GM12878 (cell line): ENCODE measurements around the gene MCF2L2. TPM values are rescaled to one million over a fixed set of nuclear protein-coding genes. Genes with fewer than 3 reads are reported as not detected.

Experiments used
- ATAC-seq: fragments of 200-7000 bp; cut with Tn5 transposase; 3 replicates; pipeline ENCODE4 v1.9.1; 2020; ENCODE audit warnings: mild to moderate bottlenecking, moderate library complexity
- BruUV-seq: library from RNA; stranded (reverse); fragments of 400-500 nt; replicated peaks from 2 replicates; lab custom pipeline; 2021; lab: Mats Ljungman, UMichigan
- CTCF ChIA-PET: fragments of 300-600 bp; sonication (Branson Sonifier 250); formaldehyde crosslinking; extraction: SDS; loops from one replicate; lab custom pipeline; 2021; ENCODE audit warnings: inconsistent platforms; lab: Yijun Ruan, JAX
- POLR2A ChIA-PET: fragments of 350-600 bp; formaldehyde crosslinking; extraction: SDS; loops from one replicate; lab custom pipeline; 2021; ENCODE audit warnings: inconsistent platforms; lab: Charles Lee
- RAD21 ChIA-PET: fragments of 300-600 bp; sonication (Branson Sonifier 250); formaldehyde crosslinking; loops from one replicate; lab custom pipeline; 2023; ENCODE audit warnings: antibody characterized with exemption; ENCODE audit not compliant: unreplicated experiment; lab: Charles Lee
- SMC1A ChIA-PET: fragments of 300-600 bp; sonication (Branson Sonifier 250); formaldehyde crosslinking; loops from one replicate; lab custom pipeline; 2023; ENCODE audit not compliant: unreplicated experiment, uncharacterized antibody; lab: Charles Lee
- DNase-seq: peaks from one replicate; pipeline ENCODE4 v3.0.0-alpha.2; 2011; ENCODE audit warnings: low read depth, low spot score
- FAIRE-seq: peaks from 3 replicates; lab custom pipeline; 2011; peaks lifted over from hg19 to GRCh38; lab: Jason Lieb, UNC
- H2AFZ ChIP-seq: 2 replicates; pipeline ENCODE4 v1.6.0; 2011; ENCODE audit warnings: low read depth, low read length, control low read depth; ENCODE audit not compliant: control insufficient read depth
- H3K27ac ChIP-seq: 2 replicates; pipeline ENCODE4 v1.5.1; 2011; ENCODE audit warnings: control low read depth; ENCODE audit not compliant: control insufficient read depth, insufficient read depth
- H3K27me3 ChIP-seq, 2 experiments: replicated peaks in 1 of 2; 2 replicates each; pipeline versions ENCODE4 v1.6.0 to v1.6.1; 2011; ENCODE audit warnings: low read length in 1 of 2; ENCODE audit not compliant: control insufficient read depth in 2 of 2, insufficient read depth in 2 of 2
- H3K36me3 ChIP-seq, 2 experiments: 2 replicates each; pipeline ENCODE4 v1.5.1; 2011; ENCODE audit warnings: low read length in 1 of 2; ENCODE audit not compliant: control insufficient read depth in 2 of 2, insufficient read depth in 2 of 2
- H3K4me1 ChIP-seq: 2 replicates; pipeline ENCODE4 v1.6.1; 2011; ENCODE audit warnings: mild to moderate bottlenecking, low read length, moderate library complexity, mixed read lengths; ENCODE audit not compliant: control insufficient read depth, insufficient read depth
- H3K4me2 ChIP-seq: 2 replicates; pipeline ENCODE4 v1.6.0; 2011; ENCODE audit warnings: control low read depth; ENCODE audit not compliant: control insufficient read depth, insufficient read depth
- H3K4me3 ChIP-seq: fragments of 200-600 bp; sonication (generic); 2 replicates; pipeline ENCODE4 v1.5.1; 2016
- H3K79me2 ChIP-seq: 2 replicates; pipeline ENCODE4 v1.6.0; 2011; ENCODE audit warnings: low read length; ENCODE audit not compliant: control insufficient read depth, insufficient read depth
- H3K9ac ChIP-seq: 2 replicates; pipeline ENCODE4 v1.8.0; 2011; ENCODE audit warnings: low read length, control low read depth, mixed read lengths; ENCODE audit not compliant: control insufficient read depth, insufficient read depth
- H3K9me3 ChIP-seq: replicated peaks from 3 replicates; pipeline ENCODE4 v1.5.1; 2011; ENCODE audit warnings: mild to moderate bottlenecking, low read length; ENCODE audit not compliant: control insufficient read depth, insufficient read depth
- H4K20me1 ChIP-seq: 2 replicates; pipeline ENCODE4 v1.6.0; 2011; ENCODE audit not compliant: control insufficient read depth, insufficient read depth
- CHD1 ChIP-seq: IDR thresholded peaks from 2 replicates; pipeline ENCODE4 v1.6.1; 2012; ENCODE audit warnings: low read depth, low read length, improper control_type of control experiment
- EED ChIP-seq: sonication (generic); IDR thresholded peaks from 2 replicates; pipeline ENCODE4 v1.6.1; 2016; ENCODE audit warnings: antibody characterized with exemption, low read depth
- HCFC1 ChIP-seq: fragments of 150-350 bp; IDR thresholded peaks from 2 replicates; pipeline ENCODE4 v1.6.1; 2014; ENCODE audit warnings: low read length
- IKZF1 ChIP-seq: fragments of 450-650 bp; conservative IDR thresholded peaks from 2 replicates; pipeline ENCODE4 v1.6.1; 2017; ENCODE audit warnings: antibody characterized with exemption, mild to moderate bottlenecking
- NBN ChIP-seq: fragments of 450-650 bp; IDR thresholded peaks from 2 replicates; pipeline ENCODE4 v1.6.1; 2016
- PML ChIP-seq: IDR thresholded peaks from 2 replicates; pipeline ENCODE4 v1.6.1; 2012; ENCODE audit warnings: low read length, inconsistent platforms
- POU2F2 ChIP-seq: IDR thresholded peaks from 3 replicates; pipeline ENCODE4 v1.6.1; 2011; ENCODE audit warnings: low read depth, mild to moderate bottlenecking, low read length, borderline replicate concordance
- RFX5 ChIP-seq: IDR thresholded peaks from 2 replicates; pipeline ENCODE4 v1.6.1; 2011; ENCODE audit warnings: low read depth, low read length, improper control_type of control experiment
- RUNX3 ChIP-seq: IDR thresholded peaks from 2 replicates; pipeline ENCODE4 v1.6.1; 2012; ENCODE audit warnings: low read length, inconsistent platforms
- SIN3A ChIP-seq: IDR thresholded peaks from 2 replicates; pipeline ENCODE4 v1.6.1; 2012; ENCODE audit warnings: low read depth, low read length, improper control_type of control experiment
- TCF3 ChIP-seq: IDR thresholded peaks from 2 replicates; pipeline ENCODE4 v1.6.1; 2012; ENCODE audit warnings: low read depth, mild to moderate bottlenecking, low read length, borderline replicate concordance; ENCODE audit not compliant: insufficient read depth
- WGBS: methylation state at CpG from one replicate; pipeline ENCODE4 v1.1.6; 2016; ENCODE audit warnings: low lambda C conversion rate; ENCODE audit not compliant: insufficient replicate concordance, insufficient coverage; ENCODE audit errors: missing lambda C conversion rate; 5-methylcytosine and 5-hydroxymethylcytosine counted together
- in situ Hi-C: fragments of 300-500 bp; cut with MboI; formaldehyde crosslinking; loops from 9 replicates; pipeline ENCODE4 v1.14.3; 2018; ENCODE audit warnings: mixed read lengths
- intact Hi-C: fragments of 100-400 bp; cut with micrococcal nuclease; formaldehyde crosslinking; loops from one replicate; pipeline ENCODE4 v1.14.2; 2022; ENCODE audit not compliant: unreplicated experiment
- polyA plus RNA-seq, 11 experiments: library from polyadenylated mRNA; depleted of rRNA in 4 of 11; unstranded in 6 of 11; stranded (reverse) in 5 of 11; fragments of >200 nt; fragmentation: Nextera tagmentation in 4 of 11; fragmentation: Illumina TruSeq in 1 of 11; extraction: Ambion mirVana in 4 of 11; extraction: Trizol in 1 of 11; gene quantifications; 1 replicate in 1 of 11; 2 replicates in 10 of 11; pipeline versions ENCODE4 v1.2.1 to v1.2.3, GENCODE V29; 2011 to 2016; ENCODE audit warnings: inconsistent platforms in 2 of 11, missing spikeins in 2 of 11, low read depth in 1 of 11
- total RNA-seq, 4 experiments: library from RNA; depleted of rRNA in 3 of 4; stranded (reverse); fragments of >200 nt in 3 of 4; fragmentation: Illumina TruSeq in 1 of 4; extraction: Trizol in 1 of 4; gene quantifications; 2 replicates each; pipeline versions ENCODE4 v1.2.1 to v1.2.3, GENCODE V29; 2013 to 2021
- TF ChIP-seq, protein P1 (sequence below): IDR thresholded peaks from 2 replicates; pipeline ENCODE4 v1.6.1; 2011; ENCODE audit warnings: borderline replicate concordance, low read depth, mild to moderate bottlenecking, moderate library complexity, mixed read lengths, low read length; ENCODE audit not compliant: insufficient read depth; ENCODE audit errors: extremely low read length

Gene MCF2L2
- total and polyA plus RNA-seq, 10 of the 15 experiments (the other 5 are each of a cell fraction or from before 2014, with no cell fraction given): 0.37 to 2.8 (median 1.4) TPM

- no peak for TF ChIP-seq HCFC1
- no peak for TF ChIP-seq CHD1
- no peak for TF ChIP-seq TCF3
- TF ChIP-seq SIN3A: no peak
- TF ChIP-seq, protein P1, sequence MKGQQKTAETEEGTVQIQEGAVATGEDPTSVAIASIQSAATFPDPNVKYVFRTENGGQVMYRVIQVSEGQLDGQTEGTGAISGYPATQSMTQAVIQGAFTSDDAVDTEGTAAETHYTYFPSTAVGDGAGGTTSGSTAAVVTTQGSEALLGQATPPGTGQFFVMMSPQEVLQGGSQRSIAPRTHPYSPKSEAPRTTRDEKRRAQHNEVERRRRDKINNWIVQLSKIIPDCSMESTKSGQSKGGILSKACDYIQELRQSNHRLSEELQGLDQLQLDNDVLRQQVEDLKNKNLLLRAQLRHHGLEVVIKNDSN: no peak
- TF ChIP-seq EED: no peak
- TF ChIP-seq IKZF1: no peak
Measured at GRCh38 chr3:183328823-183329222, 99.6 kb downstream of the MCF2L2 start (continued).

- no peak for FAIRE-seq
- no peaks in the 10 kb centered on the region for H3K4me1 ChIP-seq
- intact Hi-C loops: no loop called here
- H3K36me3 ChIP-seq: no peaks in the 10 kb centered on the region
- no peak overlapping the region for H3K4me2 ChIP-seq
- CTCF ChIA-PET: interaction anchor here (1.0 kb wide), 1 partner anchor 143 kb away, joined by 3 read pairs; no protein-coding TSS in a partner anchor
- in situ Hi-C loops: no loop called here
- no peaks in the 10 kb centered on the region for H4K20me1 ChIP-seq
- POLR2A ChIA-PET: no interaction called here
- BruUV-seq: no TSS peak
- RAD21 ChIA-PET: no interaction called here
- H3K9me3 ChIP-seq: no peaks in the 10 kb centered on the region
- no peak for TF ChIP-seq HCFC1
- TF ChIP-seq RFX5: no peak
- no peak for TF ChIP-seq PML
- TF ChIP-seq RUNX3: no peak
- no peak for TF ChIP-seq POU2F2
- TF ChIP-seq NBN: no peak
- no peak overlapping the region for H3K9ac ChIP-seq
- WGBS: 5% methylated on average over 1 of the region's 1 CpG
- no peak overlapping the region for H2AFZ ChIP-seq
- H3K79me2 ChIP-seq: no peaks in the 10 kb centered on the region
- no peak for ATAC-seq
- DNase-seq: no peak
- no peak overlapping the region for H3K27ac ChIP-seq
- no peak overlapping the region for H3K4me3 ChIP-seq
- SMC1A ChIA-PET: interaction anchor here (0.7 to 0.9 kb wide), 3 partner anchors 13 to 144 kb away, joined by 3 read pairs; no protein-coding TSS in a partner anchor
- no peaks in the 10 kb centered on the region for H3K27me3 ChIP-seq
Measured at GRCh38 chr3:183328164-183328563, 100.3 kb downstream of the MCF2L2 start.
